Activated CD4-positive, CD25-positive, alpha-beta regulatory T cell treated with anti-CD3 and anti-CD28 coated beads, Interleukin-2, amount 50 U/mL, for 72 hours (primary cell): ENCODE results near the gene TPO.

Experiments
- DNase-seq: peaks from one replicate; pipeline ENCODE4 v3.0.0; 2021

TPO gene

GRCh38 chr2:1538663-1539062, 125.4 kb downstream of the TPO start:
- DNase-seq, result no peak

DNA sequence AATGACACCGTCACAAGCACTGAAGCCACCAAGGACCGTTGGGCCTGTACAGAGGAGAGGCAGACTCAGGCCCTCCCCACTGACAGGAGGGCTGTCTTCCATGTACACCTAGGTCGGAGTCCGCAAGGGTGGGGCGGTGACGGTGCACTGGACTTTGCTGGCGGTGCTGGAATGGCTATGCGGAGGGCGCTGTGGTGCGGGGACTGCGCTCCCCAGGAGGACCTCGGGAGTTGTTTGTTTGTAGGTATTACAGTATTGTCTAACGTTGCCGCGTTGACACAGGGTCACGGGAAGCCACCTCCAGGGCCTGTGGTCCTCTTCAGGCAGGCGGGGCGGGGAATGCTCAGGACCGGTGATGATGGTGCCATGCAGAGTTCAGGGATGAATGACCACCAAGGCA, 126.2 kb downstream of the TPO start:
- no peak for DNase-seq

- no peak for DNase-seq
These were observed 126.7 kb downstream of the TPO start for GRCh38 chr2:1539973-1540372.

DNA sequence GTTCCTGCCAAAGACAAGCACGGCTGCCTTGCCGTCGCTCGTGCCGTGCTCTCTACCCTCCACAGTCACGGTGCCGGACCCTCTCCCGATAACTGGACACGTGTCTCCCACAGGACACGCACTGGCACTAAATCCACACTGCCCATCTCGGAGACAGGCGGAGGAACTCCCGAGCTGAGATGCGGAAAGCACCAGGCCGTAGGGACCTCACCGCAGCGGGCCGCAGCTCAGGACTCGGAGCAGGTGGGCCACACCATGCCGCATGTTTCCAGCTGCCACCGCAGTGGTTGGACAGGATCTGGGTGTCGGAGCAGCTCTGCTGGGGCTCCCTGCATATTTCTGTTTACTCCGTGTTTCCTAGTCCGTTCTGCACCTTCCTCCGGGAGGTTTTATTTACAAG, 127.2 kb downstream of the TPO start:
- no peak for DNase-seq

DNA sequence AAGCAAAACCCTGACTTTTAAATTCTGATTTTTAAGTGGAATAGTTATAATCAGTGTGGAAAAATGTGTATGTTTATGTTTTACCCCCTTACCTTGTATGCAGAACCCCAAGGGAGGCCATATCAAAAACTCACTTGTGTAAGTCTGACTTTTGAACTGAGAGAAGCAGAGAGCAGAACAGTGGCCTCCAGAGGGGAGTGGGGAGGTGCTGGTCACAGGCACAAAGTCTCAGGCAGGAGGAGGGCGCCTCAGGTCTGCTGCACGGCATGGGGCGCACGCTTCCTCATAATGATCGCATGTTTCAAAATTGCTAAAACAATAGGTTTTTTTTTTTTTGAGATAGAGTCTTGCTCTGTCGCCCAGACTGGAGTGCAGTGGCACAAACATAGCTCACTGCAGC, 127.8 kb downstream of the TPO start:
- DNase-seq, result no peak

- DNase-seq, result no peak
These were observed 128.7 kb downstream of the TPO start for GRCh38 chr2:1541819-1542475.

GRCh38 chr2:1542971-1543370, 129.7 kb downstream of the TPO start:
- DNase-seq, result no peak

DNA sequence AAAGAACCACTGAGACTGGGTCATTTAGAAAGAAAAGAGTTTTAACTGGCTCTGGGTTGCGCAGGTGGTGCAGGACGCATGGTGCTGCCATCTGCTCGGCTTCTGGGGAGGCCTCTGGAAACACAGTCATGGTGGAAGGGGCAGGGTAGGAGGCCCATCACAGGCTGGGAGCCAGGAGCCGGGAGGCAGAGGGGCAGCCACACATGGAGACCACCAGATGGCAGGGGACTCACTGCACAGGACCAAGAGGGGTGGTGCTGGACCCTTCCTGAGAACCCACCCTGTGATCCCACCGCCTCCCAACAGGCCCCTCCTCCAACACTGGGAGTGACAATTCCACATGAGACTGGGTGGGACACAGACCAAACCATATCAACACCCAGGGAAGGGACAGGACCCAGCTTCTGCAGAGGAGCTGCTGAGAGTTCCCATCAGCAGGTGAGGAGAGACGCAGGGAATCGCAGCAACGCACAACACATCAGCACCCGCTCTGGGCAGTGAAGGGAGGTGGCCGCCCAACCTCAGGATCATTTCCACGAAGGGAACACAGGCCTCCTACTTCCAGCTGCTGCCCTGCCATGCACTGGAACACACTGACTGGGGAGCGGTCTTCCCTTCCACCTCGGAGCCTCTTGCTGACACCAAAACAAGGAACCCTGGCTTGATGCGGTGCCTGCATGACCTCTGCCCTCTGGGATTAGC, 130.7 kb downstream of the TPO start:
- DNase-seq, result no peak

GRCh38 chr2:1544478-1545069, 131.3 kb downstream of the TPO start:
- no peak for DNase-seq

GRCh38 chr2:1546023-1546591, 132.8 kb downstream of the TPO start:
- no peak for DNase-seq

DNA sequence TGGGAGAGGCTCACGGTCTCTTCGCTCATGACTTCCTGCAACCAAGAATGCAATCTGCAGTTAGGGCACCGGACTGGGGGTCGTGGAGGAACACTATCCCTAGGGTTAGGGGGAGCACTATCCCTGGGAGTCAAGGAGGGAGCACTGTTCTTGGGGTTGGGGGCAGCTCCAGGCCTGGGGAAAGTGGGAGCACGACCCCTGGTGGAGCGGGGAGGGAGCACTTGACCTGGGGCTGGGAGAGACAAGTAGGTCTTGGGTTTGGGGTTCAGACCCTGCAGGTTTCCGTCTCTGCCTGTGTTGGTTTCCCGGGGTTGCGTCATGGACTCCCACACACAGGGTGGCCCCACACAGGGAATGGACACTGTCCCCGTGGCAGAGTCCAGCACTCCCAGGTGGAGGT, 133.6 kb downstream of the TPO start:
- DNase-seq, result no peak

DNA sequence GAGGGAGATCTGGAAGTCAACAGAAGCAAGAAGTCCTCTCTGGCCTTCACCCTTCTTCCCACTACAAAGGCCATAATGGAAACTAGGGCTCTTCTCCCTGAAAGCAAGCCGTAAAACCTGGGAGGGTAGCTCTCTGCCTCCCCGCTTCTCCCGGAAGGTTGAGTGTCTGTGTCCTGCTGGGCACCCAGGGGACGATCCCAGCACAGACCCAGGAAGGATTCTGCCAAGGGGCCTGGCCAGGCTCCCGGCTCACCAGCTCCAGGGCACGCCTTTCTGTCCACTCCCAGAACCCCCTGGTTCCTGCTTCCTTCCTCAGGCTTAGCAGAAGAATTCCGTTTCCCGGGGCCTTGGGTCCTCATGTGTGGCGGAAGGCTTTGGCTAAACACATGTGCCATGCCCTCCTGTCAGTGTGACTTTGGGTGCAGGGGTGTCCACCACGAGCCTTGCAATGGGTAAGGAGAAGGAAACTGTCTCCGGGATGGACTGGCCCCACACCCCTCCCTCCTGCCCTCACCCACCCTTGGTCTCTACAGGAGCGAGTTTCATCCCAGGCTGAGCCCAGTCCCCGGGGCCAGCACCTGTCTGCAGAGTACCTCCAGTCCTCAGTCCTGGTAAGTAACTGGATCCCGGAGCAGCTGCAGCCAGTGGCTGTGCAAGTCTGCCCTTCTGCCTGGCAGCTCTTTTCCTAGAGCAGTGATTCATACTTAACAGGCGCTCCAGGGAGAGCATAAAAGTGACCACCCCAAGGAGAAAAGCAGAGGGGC, 135.8 kb downstream of the TPO start:
- DNase-seq, result no peak

- DNase-seq, result no peak
These were observed 136.8 kb downstream of the TPO start for GRCh38 chr2:1550076-1550475.

DNA sequence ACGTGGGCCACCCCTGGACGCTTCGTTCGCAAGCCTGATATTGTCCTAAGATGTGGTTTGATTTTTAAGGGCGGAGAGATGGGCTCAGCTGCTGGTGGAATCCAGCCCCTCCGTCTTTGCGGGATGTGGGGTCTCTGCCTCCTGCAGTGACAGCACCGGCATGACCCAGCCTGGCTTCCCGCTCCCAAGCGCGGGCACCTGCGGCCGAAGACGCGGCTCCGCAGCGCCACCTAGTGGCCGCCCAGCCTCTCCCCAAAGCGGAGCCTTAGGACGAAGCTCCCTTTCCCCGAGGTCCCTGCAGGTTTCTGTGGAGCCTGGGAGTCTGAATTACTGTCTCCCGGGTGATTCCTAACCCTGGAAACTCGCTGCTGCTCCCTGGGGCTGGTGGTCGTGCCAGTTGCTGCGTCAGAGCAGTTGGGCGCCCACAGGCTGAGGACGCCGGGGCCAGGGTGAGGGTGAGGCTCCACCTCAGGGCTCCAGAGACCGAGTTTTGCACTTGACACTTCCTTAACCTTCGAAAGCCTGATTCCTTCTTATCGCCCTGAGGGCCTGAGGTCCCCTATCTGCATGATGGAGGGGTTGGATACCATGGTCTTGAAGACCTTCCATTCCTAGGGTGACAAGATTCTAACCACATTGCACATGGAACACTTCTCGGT, 137.5 kb downstream of the TPO start:
- peak; percentile 71 for DNase-seq

DNA sequence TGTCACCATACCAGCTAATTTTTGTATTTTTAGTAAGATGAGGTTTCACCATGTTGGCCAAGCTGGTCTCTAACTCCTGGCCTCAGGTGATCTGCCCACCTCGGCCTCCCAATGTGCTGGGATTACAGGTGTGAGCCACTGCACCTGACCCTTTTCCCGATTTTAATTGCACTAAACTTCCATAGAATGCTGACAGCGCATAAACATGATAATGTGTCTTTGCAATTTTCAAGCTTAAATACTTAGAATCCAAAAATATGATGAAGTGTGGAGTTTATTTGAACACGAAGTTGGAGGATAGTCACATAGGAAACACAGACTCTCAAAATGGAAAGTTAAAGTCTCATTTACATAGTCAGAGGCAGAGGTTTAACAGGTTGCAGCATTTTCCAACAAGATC, 138.6 kb downstream of the TPO start:
- DNase-seq, result no peak

DNA sequence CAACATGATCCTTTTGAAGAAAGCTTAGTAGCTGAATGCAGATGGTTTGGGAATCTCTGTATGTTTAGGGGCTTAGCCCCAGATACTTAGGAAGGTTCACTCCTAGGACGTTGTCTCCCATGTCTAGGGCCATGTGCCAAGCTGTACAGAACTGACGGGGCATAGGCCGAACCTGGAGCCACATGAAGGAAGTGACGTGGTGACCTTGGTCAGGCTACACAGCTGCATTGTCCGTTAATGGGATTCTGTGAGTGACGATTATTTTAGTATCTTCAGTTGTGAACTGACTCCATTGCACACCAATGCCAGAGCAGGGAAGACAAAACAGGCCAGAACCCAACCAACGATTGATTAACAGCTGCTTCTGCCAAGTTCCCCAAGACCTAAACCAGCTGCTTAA, 139.3 kb downstream of the TPO start:
- no peak for DNase-seq

- DNase-seq, result no peak
These were observed 140.5 kb downstream of the TPO start for GRCh38 chr2:1553671-1554295.

DNA sequence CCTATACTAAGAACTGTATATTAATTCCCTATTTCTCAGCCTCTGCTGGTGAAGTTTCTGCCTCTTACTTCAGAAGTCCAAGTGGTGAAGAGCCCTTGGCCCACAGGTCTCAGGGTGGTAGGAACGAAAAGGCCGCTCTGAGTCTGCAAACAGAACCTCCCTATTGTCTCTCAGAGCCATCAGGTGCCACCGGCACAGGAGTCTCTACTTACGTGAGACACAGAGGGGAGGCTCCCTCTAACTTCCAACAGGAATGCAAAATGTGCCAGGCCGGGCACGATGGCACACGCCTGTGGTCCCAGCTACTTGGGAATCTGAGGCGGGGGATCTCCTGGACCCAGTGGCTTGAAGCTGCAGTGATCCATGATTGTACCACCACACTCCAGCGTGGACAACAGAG, 143.0 kb downstream of the TPO start:
- DNase-seq, result no peak

GRCh38 chr2:1556776-1557466, 143.7 kb downstream of the TPO start:
- no peak for DNase-seq

DNA sequence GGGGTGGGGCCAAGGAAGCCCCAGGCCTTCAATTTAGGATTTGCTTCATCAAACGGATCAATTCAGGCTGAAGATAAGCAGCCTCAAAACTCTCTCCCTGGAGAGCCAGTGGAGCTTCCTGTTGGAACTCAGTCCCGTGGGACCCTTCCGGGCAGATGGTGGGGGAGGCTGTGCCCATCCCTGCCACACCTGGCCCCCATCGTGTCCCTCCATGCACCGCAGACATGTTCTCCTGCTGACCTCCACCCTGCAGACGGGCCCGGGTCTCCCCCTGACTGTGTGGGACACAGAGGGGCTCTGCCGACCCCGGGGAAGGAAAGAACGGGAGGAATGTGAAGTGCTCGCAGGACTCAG, 144.2 kb downstream of the TPO start:
- DNase-seq, result no peak

DNA sequence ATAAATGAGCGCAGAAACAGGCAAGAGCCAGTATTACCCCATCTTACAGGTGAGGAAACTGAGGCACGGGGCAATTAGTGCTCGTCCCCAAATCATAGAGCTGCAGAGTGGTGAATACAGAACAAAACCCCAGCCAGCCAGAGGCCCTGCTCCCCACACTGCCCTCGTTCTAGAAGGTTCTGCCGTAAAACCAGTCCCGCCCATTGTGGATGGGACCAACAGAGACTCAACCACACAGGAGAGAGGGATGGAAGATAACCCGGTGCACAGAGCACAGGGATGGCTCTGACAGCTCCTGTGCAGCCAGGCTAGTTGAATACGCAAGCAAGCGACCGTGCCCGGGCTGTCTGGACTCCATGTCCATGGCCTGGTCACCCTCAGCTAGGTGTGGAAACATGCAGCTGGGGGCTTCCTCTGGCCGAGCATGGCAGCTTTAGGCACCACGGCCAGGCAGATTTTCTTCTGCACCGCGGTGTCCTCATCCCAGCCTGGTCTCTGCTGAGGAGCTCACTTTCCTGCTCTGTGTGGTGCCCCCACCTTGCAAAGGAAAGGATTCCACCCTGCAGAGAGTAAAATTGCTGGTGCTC, 146.4 kb downstream of the TPO start:
- no peak for DNase-seq
